Hepatic stellate cell (primary cell): ENCODE results near the gene BACH1.
"Not testable (repeated sequence)": the region's sequence is repeated elsewhere in the genome, so short reads cannot be mapped to it uniquely, and the experiment has no call there.

ENCODE experiments used
- DNase-seq: peaks from one replicate; pipeline ENCODE4 v3.0.0; 2011; ENCODE audit warnings: low spot score

The BACH1 gene

DNA sequence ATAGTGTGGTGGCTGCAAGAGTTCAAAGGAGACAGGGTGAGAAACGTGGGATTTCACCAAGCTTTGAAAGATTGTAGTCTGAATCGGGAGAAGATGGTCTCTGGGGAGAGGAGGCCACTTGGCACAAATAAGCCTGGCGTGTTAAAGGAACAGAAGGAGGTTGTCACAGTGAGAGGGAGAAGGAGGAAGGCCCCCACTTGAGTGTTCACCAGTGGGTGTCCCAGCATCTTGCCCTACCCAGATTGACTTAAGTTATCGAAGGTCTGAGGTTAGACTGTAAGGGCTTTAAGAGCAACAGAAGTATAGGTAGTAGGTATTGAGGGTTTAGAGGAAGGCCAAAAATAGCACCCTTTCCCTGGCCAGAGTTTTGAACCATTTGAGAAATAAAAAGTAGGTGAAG, 48.0 kb downstream of the BACH1 start:
- DNase-seq = no peak

DNA sequence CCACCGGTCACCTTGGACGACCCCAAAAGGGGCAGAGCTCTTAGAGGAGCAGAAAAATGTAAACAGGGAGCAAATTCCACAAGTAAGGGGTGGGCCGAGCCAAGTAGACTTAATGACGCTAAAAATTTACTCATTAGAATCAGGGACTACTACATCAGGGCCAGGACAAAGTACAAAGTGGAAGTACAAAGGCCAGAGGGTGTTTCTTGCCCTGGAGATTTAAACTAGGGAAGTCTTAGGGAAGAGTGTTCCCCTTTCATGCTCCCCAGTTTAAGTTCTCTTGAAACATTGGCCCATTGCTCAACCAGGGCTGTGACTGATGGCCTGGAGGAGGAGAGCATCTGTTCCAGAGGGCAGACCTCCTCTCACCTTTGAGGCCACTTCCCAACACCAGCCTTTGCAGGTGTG, 48.6 kb downstream of the BACH1 start:
- no peak for DNase-seq

DNA sequence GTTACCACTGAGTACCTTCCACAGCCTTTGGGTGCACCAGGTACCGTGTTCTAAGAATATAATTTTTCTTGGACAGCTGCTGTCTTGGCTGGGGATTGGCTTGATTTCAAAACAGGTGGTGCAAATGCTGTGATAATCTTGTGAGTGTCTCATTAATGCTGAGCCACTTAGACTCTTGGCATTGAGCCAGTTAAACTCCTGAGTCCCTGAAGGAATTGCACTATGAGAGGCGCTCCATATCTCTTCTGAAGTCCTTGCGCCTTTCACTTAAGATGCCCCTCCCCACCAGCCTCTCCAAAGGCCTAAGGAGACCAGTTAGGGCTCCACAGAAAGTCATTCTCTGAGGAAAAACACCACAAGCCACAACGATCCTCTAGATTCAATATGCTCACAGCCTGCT, 51.0 kb downstream of the BACH1 start:
- DNase-seq = no peak

DNA sequence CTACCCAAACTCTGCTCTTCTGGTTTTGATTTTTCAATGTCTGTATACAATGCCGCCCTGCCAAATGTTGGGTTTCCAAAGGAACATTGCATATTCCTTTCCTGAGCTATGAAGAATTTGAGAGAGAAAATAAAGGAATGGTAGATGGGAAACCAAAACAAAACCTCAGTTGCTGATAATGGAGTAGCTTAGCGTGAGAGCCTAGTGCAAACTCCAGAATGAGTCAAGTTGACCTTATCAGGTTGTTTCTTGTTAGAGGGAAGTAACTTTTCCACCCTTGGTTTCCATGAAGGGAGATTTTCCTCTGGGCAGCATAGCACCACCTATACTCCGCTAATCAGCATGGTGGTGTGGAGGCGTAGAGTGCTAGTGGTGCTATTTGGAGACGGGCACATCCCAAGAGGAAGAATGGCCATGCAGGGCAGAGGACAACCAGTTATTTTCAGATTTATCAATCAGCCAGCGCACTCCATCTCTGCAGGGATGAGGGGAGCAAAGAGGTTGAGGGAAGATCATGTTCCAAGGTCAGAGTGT, 51.6 kb downstream of the BACH1 start:
- DNase-seq = no peak

DNA sequence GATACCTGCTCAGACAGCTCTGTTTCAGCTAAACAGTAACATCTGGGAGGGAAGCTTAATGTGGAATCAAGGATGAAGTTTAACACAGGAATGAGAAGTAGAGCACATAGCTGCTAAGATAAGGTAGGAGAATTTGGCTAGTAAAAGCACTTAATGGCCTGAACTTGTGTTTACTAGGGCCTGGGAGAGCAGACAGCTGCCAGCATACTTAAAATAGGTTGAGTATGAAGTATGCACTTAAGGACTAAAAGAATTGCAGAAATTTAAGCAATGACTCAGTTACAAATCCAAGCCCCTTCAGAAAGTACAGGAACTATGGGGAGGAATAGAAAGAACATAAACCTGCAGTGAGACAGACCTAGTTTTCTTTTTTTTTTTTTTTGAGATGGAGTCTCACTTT, 53.0 kb downstream of the BACH1 start:
- DNase-seq = peak; percentile 47

DNA sequence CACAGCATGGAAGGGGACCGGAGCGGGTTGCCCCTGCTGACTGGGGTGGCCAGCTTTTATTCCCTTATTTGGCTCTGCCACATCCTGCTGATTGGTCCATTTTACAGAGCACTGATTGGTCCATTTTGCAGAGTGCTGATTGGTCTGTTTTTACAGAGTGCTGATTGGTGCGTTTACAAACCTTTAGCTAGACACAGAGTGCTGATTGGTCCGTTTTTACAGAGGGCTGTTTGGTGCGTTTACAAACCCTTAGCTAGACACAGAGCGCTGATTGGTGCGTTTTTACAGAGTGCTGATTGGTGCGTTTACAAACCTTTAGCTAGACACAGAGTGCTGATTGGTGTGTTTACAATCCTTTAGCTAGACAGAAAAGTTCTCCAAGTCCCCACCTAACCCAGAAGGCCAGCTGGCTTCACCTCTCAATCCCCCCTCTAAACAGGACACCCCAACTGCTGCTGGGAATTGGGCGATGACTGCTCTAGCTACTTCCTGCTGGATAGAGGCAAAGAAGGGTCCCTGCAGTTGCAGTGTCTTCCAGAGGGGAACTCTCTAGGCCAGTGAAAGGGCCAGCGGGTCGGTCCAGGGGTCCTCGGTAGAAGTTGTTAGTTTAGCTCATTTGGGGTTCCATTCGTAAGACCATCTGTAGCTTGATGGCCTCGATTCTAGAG, 56.5 kb downstream of the BACH1 start:
- not testable (repeated sequence) for DNase-seq

DNA sequence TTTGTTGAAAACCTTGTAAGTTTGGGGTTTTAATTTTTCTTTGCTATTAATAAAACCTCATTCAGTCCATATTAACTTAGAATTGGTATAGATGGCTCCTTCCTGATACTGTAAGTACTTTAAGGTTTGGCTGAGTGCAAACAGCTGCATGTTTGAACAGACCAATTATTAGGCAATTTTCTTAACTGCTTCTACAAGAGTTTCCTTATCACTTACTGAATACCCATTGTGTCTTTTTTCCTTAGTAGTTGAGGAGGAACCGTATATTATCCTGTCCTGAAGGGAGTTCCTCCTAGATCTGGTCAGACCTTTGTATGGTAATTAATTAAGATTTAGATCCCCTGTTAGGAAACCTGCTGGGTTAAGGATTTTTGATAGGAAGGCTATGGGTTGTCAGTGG, 57.6 kb downstream of the BACH1 start:
- DNase-seq = not testable (repeated sequence)

DNA sequence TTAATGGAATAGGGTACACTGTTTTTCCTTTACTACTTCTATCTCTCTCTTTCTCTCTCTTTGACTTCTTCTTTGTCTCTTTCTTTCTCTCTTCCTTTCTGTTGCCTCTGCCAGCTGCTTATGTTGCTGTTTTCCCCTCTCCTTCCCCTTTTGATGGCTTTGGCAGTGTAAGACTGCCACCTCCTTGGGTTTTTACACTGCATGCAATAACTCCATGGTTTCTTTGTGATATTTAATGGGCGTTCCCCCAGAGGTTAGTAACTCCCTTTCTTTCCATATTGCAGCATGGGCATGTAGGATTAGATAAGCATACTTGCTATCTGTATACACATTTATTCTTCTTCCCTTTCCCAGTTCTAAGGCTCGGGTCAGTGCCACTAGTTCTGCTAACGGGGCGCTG, 58.1 kb downstream of the BACH1 start:
- DNase-seq = not testable (repeated sequence)

DNA sequence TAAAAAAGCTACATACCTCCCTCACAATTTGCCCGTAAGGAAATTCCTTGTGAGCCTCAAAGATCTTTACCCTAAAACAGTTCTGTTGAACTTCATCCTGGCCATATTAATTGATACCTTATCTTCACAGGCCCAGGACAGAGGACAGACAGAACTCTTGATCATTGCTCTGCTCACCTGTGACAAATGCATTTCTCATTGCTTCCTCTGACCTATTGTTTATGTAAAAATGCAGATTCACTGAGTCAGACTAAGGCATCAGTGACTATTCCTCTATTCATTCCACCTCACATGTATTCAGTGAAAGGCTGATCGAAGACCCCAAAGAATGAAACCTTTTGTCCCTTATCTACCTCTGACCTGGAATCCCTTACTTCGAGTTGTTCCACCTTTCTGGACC, 61.0 kb downstream of the BACH1 start:
- no peak for DNase-seq

DNA sequence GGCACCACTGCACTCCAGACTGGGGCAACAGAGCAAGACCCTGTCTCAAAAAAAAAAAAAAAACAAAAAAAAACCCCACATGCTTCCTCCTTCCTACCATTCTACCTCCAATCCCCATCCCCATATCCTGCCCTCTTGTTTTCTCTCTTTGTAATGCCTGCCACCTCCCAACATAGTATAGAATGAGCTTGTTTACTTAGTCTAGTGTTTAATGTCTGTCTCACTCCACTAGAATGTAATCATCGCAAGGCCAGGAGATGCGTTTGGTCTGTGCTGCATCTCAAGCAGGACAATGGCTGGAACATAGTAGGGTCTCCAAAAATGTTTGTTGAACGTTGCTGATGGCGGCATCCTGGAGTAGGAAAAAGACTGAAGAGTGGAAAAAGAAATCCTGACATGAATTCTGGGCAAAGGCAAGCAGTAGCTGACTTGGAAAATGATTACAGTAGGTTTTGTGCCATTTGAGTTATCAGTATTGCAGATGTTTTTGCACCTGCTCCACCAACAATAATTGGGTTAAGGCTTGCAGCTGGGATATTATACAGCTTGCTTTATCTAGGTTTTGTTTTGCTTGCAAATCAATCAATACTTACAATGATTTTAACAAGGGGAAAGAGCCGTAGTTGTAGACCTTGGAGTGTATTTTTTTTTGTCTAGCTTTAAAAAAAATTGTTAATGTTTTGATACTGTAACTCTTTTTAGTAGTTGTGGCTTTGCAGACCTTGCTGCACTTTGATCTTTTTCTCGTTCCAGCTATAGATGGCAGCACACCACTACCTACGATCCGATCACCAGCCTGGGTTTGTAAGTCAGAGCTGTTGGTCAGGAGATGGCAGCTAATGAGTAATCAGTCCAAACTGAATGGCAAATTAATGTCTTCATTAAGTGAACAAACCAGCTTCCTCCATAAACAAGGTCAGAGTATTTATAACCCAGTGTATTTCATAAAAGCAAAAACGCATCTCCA, 62.4 kb downstream of the BACH1 start:
- DNase-seq = no peak

DNA sequence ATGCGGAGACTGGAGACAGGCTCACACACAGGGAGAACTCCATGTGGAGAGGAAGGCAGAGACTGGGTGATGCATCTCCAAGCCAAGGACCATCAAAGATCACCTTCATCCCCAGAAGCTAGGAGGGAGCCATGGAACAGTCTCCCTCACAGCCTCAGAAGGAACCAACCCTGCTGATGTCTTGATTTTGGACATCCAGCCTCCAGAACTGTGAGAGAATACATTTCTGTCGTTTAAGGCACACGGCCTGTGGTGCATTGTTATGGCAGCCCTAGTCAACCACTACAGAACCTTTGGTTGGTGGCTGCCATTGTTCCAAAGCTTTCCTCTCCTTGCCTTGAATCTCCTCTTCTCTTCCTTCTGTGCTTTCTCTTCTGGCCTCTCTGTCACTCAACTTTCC, 64.0 kb downstream of the BACH1 start:
- DNase-seq = no peak

DNA sequence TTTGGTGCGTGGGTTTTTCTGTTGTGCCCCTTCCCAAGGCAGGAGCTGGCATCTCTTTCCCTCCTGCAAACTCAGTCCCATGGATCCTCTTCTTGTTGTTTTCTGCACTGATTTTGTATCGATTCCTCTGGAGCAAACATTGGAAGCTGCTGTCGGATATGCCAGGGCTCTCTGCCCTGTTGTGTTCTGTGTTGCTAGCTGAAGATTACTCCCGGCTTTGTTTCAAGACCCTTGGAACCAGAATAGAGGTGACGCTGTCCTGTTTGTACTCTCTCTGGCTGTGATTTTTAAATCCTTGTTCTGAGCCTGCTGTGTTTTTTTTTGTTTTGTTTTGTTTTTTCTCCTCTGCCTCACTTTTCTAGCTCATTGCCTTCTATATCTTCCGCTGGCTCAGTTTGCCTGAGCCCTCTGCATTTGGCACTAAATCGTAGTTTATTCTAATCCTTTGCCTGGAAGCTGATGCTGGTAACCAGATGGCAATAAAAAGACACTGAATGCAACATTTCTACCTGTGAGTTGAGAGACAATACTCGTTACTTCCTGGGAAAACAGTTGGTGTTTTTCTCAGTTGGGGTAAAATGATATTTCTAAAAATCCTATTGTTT, 67.0 kb downstream of the BACH1 start:
- DNase-seq = no peak

DNA sequence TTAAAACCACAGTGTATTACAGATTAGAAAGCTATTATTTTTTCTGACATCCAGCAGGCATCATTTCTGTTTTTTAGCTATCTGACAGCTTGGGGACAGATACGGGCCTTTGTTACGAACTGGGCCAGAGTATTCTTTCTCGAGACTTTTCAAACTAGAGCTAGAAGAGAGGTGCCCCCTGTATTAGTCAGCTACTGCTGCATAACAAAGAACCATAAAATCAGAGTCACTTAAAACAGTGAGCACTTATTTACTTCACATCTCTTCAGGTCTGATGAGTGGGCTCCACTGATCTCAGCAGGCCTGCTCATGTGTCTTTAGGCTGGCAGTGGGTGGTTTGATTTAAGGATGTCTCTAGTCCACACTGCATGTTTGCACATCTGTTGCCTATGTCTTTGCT, 67.8 kb downstream of the BACH1 start:
- no peak for DNase-seq

DNA sequence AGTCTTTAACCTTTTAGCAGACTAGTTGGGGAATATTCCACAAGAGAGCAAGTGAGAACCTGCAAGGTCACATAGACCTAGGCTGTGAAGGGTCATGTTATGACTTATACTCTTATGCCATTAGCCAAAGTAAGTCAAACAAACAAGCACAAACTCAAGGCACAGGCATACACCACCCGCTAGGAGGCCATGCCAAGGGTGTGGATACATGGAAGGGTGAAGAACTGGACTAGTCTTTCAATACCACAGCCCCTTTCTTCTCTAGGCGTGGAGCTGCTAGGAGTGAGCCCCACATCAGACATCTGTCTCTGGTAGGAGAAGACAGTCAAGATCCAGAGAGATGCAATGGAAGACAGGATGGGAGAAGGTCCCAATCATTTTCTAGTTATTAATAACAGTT, 68.6 kb downstream of the BACH1 start:
- DNase-seq = no peak

DNA sequence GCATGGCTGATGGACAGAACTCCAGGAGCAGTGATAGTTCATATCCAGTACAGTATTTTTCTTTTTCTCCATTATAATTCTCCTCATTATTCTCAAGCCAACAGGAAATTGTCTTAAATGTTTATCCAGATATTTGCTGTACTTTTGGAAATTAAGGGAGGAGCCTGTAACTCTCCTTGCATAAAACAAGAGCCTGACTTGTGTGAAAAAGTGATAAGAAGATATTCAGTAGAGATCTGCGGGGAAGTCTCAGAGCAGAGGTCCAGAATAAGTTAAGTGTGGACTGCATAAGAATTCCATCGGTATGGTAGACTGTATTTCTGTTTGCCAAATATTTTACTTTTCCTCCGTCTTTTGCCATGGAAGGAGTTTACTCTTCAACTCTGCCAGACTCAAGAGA, 70.2 kb downstream of the BACH1 start:
- no peak for DNase-seq

DNA sequence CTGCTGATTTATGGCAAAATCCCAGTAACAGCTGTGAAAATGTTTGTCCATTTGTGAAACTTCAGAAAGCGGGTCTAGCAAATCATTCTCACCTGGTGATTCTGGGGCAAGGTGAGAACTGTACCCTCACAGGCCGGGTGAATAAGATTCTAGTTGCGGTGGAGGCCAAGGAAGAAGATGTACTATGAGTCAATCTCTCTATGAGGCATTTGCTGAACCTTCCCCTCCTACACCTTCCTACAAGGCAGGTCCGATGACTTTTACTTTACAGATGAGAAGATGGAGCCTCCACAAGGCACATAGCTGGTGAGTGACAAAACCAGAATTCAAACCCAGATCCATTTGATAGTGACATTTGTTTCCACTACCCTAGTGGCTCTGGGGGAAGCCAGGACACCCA, 72.7 kb downstream of the BACH1 start:
- DNase-seq = no peak

DNA sequence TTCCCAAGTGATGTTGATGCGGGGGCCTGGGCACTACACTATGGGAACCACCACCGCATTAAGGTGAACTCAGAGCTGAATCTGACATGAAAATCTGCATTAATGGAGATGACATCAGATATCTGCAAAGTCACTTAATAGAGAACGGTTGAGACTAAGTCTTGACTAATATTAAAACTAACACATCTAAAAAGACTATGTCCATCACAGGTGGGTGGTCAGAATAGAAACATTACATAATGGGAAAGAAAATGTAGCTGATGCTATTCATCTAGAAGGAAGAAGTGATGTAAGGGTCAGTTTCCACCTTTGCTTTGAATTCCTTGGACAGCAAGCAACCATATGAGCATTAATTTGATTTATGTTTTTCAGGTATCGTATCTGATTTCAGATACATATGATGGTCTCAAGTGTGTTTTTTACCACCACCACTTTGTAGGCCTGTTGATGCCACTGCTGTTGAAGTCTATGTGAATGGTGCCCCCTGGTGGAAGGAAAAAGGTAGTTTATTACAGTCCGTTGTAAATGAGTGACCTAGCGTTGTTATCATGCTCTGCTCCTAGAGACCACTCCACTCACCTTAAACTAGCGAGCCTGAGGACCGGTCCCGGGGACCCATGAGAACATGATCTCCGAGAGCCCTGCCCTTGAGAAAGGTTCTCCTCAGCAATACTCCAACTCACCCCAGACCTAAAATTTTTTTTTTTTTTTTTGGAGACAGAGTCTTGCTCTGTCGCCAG, 73.5 kb downstream of the BACH1 start:
- DNase-seq = peak; percentile 50

DNA sequence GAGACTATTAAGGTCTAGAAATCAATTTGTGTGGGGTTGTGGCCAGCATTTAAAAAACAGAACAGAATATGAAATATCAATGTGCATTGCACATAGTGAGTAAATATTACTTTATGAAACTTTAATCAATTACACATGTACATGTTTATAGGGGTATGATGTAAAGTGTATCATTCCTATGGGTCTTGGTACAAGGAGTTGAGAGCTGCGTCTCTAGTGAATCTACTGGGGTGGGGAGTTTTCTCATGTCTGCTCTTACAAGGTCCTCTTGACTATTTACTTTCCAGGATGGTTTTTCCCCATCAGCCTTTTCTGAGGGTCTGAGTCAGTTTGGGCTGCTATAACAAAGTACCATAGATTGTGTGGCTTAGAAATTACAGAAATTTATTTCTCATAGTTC, 75.8 kb downstream of the BACH1 start:
- DNase-seq = no peak

DNA sequence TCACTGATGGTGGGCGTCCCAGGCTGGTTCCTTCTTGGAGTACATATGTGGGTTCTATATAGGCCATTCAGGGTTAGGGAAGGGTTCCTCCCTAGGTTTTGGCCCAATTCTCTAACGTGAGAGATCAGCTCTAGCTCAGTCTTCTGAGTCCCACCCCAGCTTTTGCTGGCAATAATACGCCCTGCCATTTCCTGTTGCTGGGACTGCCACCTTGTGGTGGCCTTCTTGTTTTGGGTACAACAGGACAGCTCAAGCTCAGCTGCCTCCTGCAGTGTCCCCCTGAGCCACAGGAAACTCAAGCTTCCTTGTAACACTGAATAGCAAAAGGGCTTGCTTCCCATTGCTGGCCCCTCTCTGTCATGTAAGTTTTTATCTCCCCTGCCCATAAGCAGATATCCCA, 77.8 kb downstream of the BACH1 start:
- DNase-seq = peak; percentile 32

DNA sequence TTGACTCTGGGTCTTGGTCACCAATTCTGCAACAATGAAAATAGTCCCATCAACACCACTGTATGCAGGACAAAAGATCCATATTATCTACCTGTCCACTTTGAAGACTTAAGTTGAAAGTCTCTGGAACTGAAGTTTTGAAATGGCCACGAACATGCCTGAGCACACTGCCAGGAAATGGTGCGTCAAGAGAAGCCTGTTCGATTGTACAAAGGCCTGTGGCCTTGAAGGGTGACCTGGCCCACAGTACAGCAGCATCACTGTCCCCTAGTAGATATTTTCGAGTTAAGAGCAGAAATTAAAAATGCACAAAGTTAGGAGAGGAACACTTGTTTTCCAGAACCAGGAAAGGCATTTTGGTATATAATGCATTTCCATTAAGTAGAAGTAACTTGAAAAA, 78.5 kb downstream of the BACH1 start:
- DNase-seq = no peak

DNA sequence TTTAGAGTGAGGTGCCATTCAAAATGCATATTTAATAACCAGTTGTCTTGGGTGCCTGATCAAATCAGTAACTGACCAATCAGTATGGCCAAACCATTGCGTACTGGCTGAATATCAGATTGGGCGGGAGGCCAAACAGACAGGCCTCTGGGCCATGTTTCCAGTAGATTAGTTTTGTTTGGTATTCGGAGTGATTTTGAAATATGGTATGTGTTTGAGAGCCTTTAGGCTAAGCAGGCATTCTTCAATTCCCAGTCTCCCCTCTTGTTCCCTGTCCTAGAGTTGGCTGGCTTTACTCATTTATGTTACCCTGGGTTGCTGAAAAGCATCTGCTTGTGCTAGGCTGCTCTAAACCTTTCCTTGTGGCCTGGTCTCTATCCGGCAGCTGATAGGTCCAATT, 80.1 kb downstream of the BACH1 start:
- no peak for DNase-seq

DNA sequence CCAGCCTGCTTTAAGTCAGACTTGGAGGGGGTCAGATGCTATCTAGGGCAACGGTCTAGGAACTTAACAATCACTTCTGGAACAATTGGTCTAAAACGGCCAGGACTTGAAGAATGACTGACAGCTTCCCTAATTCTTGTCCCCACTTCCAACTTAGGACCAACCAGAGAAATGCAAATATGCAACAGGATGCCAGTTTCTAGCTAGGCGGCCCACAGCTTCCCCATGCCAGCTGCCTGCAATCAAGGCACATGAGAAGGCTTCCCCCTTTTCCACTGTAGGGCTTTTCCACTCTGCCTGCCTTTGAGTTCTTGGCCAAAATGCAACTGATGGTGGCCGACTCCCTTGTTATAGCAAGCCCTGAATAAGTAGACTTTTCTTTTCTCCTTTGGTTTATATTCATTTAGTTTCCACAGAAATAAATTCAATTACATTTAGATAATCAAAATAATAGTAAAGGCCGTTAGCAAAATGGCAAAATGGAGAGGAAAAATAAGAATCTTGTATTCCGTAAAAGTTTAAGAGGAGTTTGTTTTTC, 80.9 kb downstream of the BACH1 start:
- no peak for DNase-seq
